Stimulated activated naive CD8-positive, alpha-beta T cell treated with anti-CD3 and anti-CD28 coated beads, Interleukin-15, Interleukin-2, amounts not matched to agents 100 ng/mL and 50 ng/mL, for 24 hours (primary cell): ENCODE data around the gene MAN2C1.
"Not testable (repeated sequence)": the region's sequence is repeated elsewhere in the genome, so short reads cannot be mapped to it uniquely, and the experiment has no call there.

Experiments
- H3K27ac Mint-ChIP-seq: one replicate; pipeline ENCODE4 v1.8.0; 2021; ENCODE audit warnings: mild to moderate bottlenecking, mixed read lengths
- H3K27me3 Mint-ChIP-seq: one replicate; pipeline ENCODE4 v1.8.0; 2021; ENCODE audit warnings: mixed read lengths
- H3K36me3 Mint-ChIP-seq: one replicate; pipeline ENCODE4 v1.8.0; 2021; ENCODE audit warnings: low read depth, mixed read lengths
- H3K4me1 Mint-ChIP-seq: one replicate; pipeline ENCODE4 v1.8.0; 2021; ENCODE audit warnings: low read depth, mixed read lengths
- H3K4me3 Mint-ChIP-seq: one replicate; pipeline ENCODE4 v1.8.0; 2021; ENCODE audit warnings: mild to moderate bottlenecking, mixed read lengths
- H3K9me3 Mint-ChIP-seq: one replicate; pipeline ENCODE4 v1.8.0; 2021; ENCODE audit warnings: mixed read lengths

MAN2C1 gene

DNA sequence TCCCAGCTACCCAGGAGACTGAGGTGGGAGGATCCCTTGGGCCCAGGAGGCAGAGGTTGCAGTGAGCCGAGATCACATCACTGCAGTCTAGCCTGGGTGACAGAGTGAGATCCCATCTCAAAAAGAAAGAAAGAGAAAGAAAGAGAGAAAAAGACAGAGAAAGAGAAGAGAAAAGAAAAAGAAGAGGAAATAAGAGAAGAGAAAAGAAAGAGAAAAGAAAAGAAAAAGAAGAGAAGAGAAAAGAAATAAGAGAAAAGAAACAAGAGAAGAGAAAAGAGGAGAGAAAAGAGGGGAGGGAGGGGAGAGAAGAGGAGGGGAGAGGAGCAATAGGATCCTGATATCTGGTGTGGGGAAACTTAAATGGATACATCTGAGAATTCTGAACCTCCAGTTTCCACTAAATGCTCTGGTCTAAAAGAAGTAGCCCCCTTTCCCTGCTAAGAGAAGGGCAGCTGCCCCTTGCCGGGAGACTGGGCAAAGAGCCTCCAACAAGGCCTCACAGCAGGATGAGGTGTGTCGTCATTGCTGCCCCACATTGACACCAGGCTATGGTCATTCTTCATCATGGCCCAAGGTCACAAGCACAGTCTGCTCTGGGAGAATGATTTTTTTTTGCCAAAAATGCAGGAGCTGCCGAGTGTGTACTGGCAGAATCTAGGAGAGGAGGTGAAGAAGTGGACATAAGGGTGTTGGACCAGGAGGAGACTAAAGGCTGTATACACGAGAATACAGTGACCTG lies 53.7 kb downstream of the MAN2C1 start:
- Mint-ChIP-seq H3K27me3 (peaks cover 7% of the 10 kb centered on the region), H3K4me3 (no peak overlapping the region), H3K4me1 (peaks cover 15% of the 10 kb centered on the region), H3K36me3 (no peaks in the 10 kb centered on the region), H3K9me3 (no peaks in the 10 kb centered on the region), H3K27ac (no peak overlapping the region)

DNA sequence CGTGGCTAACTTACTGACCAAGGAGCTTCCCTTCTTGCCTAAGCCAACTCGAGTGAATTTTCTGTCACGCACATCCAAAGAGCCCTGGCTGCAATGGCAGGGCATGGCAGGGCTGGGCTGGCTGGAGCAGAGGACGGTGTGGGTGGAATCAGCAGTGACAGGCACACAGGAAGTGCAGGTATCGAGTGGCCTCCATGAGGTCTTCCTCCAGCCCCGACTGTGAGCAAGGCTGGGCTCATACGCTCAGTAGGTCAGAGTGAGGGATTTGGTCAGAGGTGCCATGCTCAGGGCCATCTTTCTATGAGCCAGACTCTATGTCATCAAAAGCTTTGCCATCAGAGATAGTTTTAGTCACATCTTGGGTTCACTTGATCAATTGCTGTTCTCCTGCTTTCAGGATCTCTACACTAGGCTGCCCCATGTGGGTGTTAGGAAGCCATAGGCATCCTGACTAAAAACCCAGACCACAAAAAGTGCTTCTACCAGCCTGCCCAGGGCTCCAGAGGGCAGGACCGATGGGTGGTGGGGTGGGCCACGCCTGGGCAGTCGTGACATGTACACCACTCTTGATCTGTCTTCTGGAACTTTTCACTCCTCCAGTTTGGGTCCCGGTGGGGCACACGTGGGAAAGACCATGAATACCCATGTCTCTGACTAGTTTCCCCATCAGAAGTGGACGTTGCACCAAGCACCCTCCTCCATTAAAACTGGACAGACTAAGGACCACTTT lies 55.1 kb downstream of the MAN2C1 start:
- H3K4me3 Mint-ChIP-seq = no peak overlapping the region
- no peaks in the 10 kb centered on the region for H3K36me3 Mint-ChIP-seq
- no peak overlapping the region for H3K27ac Mint-ChIP-seq
- H3K27me3 Mint-ChIP-seq = peaks cover 12% of the 10 kb centered on the region
- H3K4me1 Mint-ChIP-seq = peaks cover 15% of the 10 kb centered on the region
- H3K9me3 Mint-ChIP-seq = no peaks in the 10 kb centered on the region

DNA sequence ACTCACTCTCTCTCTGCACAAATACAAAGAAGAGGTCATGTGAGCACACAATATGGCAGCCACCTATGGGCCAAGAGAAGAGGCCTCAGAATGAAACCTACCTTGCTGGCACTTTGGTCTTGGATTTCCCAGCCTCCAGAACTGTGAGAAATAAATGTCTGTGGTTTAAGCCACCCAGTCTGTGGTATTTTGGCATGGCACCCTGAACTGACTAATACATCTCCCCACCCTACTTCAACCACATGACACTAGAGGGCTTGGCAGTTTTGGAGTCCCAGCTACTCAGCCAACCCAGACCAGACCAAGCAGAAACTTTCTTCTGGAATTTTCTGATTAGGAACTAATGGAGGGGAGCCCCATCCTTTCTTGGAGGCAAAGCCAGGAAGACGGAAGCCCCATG lies 55.9 kb downstream of the MAN2C1 start:
- H3K36me3 Mint-ChIP-seq, H3K4me3 Mint-ChIP-seq, H3K27ac Mint-ChIP-seq, H3K9me3 Mint-ChIP-seq: not testable (repeated sequence)
- Mint-ChIP-seq H3K27me3 (peaks cover 20% of the 10 kb centered on the region), H3K4me1 (peaks cover 15% of the 10 kb centered on the region)

DNA sequence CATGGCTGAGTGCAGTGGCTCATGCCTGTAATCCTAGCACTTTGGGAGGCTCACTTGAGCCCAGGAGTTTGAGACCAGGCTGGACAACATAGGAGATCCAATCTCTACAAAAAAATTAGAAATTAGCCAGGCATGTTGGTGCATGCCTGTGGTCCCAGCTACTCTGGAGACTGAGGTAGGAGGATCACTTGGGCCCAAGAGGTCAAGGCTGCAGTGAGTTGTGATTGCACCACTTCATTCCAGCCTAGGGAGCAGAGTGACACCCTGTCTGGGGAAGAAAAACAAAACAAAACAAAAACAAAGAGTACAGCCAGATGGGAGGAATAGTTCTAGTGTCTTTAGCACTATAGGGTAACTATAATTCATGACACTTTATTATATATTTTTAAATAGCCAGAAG lies 58.7 kb downstream of the MAN2C1 start:
- Mint-ChIP-seq H3K36me3 (no peaks in the 10 kb centered on the region), H3K27me3 (peaks cover 43% of the 10 kb centered on the region), H3K4me3 (no peak overlapping the region), H3K27ac (no peak overlapping the region), H3K4me1 (peaks cover 15% of the 10 kb centered on the region), H3K9me3 (no peaks in the 10 kb centered on the region)

DNA sequence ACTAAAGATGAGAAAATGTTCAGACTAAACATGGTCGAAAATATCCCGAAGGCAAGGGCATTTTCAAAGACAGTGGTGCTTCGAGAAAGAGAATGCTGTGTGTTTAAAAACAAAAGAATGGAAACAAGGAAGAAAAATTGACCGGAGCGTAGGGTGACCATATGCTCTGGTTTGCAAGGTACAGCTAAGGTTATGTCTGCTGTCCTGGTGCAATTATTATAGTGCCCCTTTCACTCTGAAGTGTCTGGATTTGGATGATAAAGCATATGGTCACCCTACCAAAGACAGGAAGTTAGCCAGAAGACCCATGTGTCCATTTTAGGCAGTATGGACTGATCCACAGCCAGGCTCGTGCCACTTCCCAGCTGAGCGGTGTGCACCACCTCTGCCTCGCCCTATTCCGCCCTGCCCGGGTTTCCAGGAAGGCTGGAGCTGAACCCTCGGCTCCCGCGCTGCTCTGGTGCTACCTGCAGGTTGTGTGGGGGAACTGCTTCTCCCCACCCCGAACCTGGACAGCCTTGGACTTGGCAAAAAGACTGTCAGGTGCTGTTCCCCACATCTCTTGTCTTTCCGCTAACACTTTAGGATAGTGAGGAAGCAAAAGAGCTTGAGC lies 60.5 kb downstream of the MAN2C1 start:
- Mint-ChIP-seq H3K27me3 (peaks cover 56% of the 10 kb centered on the region), H3K27ac (no peak overlapping the region), H3K9me3 (no peaks in the 10 kb centered on the region), H3K4me1 (peaks cover 8% of the 10 kb centered on the region), H3K36me3 (no peaks in the 10 kb centered on the region), H3K4me3 (no peak overlapping the region)

DNA sequence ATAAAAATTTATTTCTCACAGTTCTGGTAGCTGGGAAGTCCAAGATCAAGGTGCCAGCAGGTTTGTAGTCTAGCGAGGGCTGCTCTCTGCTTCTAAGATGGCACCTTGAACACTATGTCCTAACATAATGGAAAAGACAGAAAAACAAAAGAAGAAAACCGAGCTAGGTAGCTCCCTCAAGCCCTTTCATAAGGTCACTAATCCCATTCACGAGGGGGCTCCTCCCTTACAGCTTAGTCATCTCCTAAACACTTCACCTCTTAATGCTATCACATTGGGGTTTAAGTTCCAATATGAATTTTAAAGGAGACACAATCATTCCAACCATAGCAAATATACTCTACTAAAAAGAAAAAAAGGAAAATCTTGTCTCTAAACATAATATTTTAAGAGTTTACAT lies 62.2 kb downstream of the MAN2C1 start:
- H3K4me3 Mint-ChIP-seq = no peak overlapping the region
- H3K4me1 Mint-ChIP-seq = no peaks in the 10 kb centered on the region
- H3K36me3 Mint-ChIP-seq = no peaks in the 10 kb centered on the region
- no peaks in the 10 kb centered on the region for H3K9me3 Mint-ChIP-seq
- peaks cover 52% of the 10 kb centered on the region for H3K27me3 Mint-ChIP-seq
- no peak overlapping the region for H3K27ac Mint-ChIP-seq
